ENCODE measurements around the gene TUBB2A. TPM values are rescaled to one million over a fixed set of nuclear protein-coding genes. Genes with fewer than 3 reads are reported as not detected.

TUBB2A gene
- total RNA-seq, 1 experiment from 2014 or later = 33.3 TPM

DNA sequence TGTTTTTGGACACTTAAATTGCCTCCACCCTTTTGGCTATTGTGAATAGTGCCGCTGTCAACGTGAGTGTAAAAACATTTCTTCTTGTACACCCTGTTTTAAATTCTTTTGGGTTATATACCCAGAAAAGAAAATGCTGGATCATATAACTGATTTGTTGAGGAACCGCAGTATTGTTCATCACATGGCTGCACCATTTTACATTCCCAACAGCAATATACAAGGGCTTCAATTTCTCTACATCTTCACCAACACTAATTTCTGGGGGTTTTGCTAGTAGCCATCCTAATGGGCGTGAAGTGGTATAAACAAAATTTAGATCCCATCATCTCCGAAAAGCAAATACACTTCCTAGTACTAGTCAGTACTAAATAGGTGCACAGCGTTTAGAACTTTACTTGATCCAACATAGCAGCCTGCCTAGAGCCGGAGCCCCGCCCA is 39.4 kb downstream of the TUBB2A start:
- Histone ChIP-seq H3K4me3 (ENCODE audit: low read depth in 2 of 2, low read length in 2 of 2) (peak overlapping the region; percentile 72 to 96), H3K4me1 (ENCODE audit: control insufficient read depth, insufficient read depth, low read length) (peaks cover 4% of the 10 kb centered on the region; the same call in 1 of the 2 replicates), H3K27me3 (ENCODE audit: control insufficient read depth, insufficient read depth, low read length) (no peaks in the 10 kb centered on the region), H3K27ac (ENCODE audit: low read length) (peak overlapping the region; percentile 88), H3K36me3 (ENCODE audit: control insufficient read depth, insufficient read depth, low read length) (peaks cover 4% of the 10 kb centered on the region; the same call in 1 of the 2 replicates), H3K9me3 (ENCODE audit: control insufficient read depth, insufficient read depth, low read depth, low read length) (no peaks in the 10 kb centered on the region)
- BruUV-seq (replicated peaks) = TSS peak; percentile 93
- DNase-seq (ENCODE audit: low read depth, low spot score) (peak; percentile 52), ATAC-seq (peak; percentile 16)
- POLR2A ChIA-PET = no interaction called here
- CTCF ChIA-PET = no interaction called here
- intact Hi-C loops (cut with micrococcal nuclease; ENCODE audit: unreplicated experiment) = no loop called here
- in situ Hi-C loops (cut with HindIII; ENCODE audit: low pct_unique_long_range_greater_than_20kb, low sequenced_read_pairs) = no loop called here
- no peak for TF ChIP-seq TCF7L2 (IDR thresholded peaks at IDR 0.05; ENCODE audit: low read depth, low read length)
- TF ChIP-seq, protein P1, sequence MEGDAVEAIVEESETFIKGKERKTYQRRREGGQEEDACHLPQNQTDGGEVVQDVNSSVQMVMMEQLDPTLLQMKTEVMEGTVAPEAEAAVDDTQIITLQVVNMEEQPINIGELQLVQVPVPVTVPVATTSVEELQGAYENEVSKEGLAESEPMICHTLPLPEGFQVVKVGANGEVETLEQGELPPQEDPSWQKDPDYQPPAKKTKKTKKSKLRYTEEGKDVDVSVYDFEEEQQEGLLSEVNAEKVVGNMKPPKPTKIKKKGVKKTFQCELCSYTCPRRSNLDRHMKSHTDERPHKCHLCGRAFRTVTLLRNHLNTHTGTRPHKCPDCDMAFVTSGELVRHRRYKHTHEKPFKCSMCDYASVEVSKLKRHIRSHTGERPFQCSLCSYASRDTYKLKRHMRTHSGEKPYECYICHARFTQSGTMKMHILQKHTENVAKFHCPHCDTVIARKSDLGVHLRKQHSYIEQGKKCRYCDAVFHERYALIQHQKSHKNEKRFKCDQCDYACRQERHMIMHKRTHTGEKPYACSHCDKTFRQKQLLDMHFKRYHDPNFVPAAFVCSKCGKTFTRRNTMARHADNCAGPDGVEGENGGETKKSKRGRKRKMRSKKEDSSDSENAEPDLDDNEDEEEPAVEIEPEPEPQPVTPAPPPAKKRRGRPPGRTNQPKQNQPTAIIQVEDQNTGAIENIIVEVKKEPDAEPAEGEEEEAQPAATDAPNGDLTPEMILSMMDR (IDR thresholded peaks at IDR 0.05) = no peak

DNA sequence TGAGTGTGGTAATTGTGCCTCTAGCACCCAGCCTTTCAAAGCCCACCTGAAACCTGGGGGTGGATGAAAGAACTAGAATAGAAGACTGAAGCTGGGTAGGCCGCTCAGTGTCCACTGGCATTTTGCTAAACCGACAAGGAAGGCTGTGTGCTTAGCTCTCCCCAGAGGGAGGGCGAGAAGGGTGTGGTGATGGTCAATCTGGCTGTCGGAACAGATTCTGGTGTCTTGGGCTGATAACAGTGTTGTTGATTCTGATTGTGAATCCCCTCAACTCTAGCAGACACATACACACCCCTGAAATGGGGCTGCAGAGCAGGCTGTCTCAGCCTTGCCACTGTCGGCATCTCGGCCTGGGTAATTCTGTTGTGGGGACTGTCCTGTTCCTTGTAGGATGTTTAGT is 43.0 kb downstream of the TUBB2A start:
- Histone ChIP-seq H3K36me3 (ENCODE audit: control insufficient read depth, insufficient read depth, low read length) (peaks cover 18% of the 10 kb centered on the region), H3K27me3 (ENCODE audit: control insufficient read depth, insufficient read depth, low read length) (no peaks in the 10 kb centered on the region), H3K4me1 (ENCODE audit: control insufficient read depth, insufficient read depth, low read length) (peaks cover 4% of the 10 kb centered on the region; the same call in 1 of the 2 replicates), H3K4me3 (ENCODE audit: low read depth in 2 of 2, low read length in 2 of 2) (no peak overlapping the region), H3K9me3 (ENCODE audit: control insufficient read depth, insufficient read depth, low read depth, low read length) (no peaks in the 10 kb centered on the region), H3K27ac (ENCODE audit: low read length) (no peak overlapping the region)
- TF ChIP-seq, protein P1 (IDR thresholded peaks at IDR 0.05) = no peak
- no peak for TF ChIP-seq POLR2AphosphoS5 (IDR thresholded peaks at IDR 0.05; ENCODE audit: low read depth, low read length)
- TF ChIP-seq, protein P2, sequence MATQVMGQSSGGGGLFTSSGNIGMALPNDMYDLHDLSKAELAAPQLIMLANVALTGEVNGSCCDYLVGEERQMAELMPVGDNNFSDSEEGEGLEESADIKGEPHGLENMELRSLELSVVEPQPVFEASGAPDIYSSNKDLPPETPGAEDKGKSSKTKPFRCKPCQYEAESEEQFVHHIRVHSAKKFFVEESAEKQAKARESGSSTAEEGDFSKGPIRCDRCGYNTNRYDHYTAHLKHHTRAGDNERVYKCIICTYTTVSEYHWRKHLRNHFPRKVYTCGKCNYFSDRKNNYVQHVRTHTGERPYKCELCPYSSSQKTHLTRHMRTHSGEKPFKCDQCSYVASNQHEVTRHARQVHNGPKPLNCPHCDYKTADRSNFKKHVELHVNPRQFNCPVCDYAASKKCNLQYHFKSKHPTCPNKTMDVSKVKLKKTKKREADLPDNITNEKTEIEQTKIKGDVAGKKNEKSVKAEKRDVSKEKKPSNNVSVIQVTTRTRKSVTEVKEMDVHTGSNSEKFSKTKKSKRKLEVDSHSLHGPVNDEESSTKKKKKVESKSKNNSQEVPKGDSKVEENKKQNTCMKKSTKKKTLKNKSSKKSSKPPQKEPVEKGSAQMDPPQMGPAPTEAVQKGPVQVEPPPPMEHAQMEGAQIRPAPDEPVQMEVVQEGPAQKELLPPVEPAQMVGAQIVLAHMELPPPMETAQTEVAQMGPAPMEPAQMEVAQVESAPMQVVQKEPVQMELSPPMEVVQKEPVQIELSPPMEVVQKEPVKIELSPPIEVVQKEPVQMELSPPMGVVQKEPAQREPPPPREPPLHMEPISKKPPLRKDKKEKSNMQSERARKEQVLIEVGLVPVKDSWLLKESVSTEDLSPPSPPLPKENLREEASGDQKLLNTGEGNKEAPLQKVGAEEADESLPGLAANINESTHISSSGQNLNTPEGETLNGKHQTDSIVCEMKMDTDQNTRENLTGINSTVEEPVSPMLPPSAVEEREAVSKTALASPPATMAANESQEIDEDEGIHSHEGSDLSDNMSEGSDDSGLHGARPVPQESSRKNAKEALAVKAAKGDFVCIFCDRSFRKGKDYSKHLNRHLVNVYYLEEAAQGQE (IDR thresholded peaks at IDR 0.05; ENCODE audit: insufficient read depth in 1 of 2, low read depth in 2 of 2, low read length in 1 of 2) = no peak
- TF ChIP-seq TCF7L2 (IDR thresholded peaks at IDR 0.05; ENCODE audit: low read depth, low read length) = no peak
- TF ChIP-seq SIN3A (IDR thresholded peaks at IDR 0.05; ENCODE audit: borderline replicate concordance, insufficient read depth, low read depth, low read length) = no peak
- CTCF ChIA-PET = no interaction called here
- POLR2A ChIA-PET = no interaction called here
- no TSS peak for BruUV-seq (replicated peaks)
- intact Hi-C loops (cut with micrococcal nuclease; ENCODE audit: unreplicated experiment) = no loop called here
- DNase-seq (ENCODE audit: low read depth, low spot score) (no peak), ATAC-seq (no peak)
- in situ Hi-C loops (cut with HindIII; ENCODE audit: low pct_unique_long_range_greater_than_20kb, low sequenced_read_pairs) = no loop called here

Measured in Panc1 (cell line).